Inferior parietal cortex (tissue), 1 donor: ENCODE measurements around the gene KCP.

Experiments used
- DNase-seq: peaks from one replicate; pipeline ENCODE4 v3.0.0-alpha.2; 2016; ENCODE audit errors: extremely low spot score

The KCP gene

DNA sequence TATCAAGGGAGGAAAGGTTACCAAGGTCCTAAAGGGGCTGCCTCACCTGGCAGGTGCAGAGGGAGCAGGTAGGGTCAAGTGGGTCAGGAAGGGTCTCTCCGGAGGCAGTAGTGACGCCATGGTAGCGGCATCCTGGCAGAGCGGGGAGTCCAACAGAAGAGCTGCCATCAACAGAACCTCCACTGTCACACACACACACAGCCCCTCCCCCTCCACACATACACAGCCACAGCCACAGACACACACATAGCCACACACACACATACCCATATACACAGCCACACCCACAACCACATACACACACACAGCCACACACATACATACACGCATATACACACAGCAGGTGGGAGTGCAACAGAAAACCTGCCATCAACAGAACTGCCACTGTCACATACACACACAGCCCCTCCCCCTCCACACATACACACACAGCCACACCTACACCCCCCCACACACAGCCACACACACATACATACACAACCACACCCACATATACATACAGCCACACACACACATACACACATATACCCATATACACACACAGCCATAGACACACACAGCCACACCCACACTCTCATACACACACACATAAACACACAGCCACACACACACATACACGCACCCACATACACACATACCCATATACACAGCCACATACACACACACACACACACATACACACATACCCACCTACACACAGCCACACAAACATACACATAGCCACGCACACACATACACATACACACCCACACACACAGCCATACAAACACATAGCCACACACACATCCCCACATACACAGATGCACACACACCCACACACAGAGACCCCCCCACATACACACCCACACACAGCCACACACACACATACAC, 23.1 kb downstream of the KCP start:
- DNase-seq: no peak

DNA sequence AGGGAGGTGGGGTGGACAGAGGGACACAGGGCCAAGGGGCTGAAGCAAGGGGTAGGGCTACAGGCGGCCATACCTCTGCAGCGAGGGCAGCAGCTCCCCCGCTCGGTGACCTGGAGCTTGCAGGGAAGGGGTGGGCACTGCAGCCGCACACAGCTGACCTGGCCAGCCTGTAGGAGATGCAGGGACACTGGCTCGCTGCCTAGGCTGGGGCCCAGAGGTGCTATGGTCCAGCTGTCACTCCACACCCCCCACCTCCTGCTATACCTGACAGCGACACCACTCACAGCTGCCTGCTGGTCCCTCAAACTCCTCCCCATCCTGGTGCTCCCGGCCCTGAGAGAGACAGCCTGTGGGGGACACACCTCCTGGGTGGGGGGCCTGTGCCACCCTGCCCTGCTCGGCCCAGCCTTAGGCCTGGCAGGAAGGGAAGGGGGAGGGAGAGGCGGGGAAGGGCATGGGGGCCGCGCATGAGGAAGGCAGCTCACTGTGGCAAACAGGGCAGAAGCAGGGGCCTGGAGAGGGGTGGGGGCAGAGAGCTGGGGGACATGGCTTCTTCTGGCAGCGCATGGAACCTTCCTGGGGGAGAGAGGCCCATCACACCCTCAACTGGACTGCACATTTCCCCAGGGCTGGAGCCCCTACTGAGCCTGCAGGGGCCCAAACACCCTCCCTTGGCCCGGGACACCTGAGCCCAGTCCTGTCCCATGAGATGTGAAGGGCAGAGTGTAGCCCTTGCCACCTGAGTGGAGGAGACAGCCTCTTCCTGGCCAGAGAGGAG, 23.9 kb downstream of the KCP start:
- DNase-seq: no peak

DNA sequence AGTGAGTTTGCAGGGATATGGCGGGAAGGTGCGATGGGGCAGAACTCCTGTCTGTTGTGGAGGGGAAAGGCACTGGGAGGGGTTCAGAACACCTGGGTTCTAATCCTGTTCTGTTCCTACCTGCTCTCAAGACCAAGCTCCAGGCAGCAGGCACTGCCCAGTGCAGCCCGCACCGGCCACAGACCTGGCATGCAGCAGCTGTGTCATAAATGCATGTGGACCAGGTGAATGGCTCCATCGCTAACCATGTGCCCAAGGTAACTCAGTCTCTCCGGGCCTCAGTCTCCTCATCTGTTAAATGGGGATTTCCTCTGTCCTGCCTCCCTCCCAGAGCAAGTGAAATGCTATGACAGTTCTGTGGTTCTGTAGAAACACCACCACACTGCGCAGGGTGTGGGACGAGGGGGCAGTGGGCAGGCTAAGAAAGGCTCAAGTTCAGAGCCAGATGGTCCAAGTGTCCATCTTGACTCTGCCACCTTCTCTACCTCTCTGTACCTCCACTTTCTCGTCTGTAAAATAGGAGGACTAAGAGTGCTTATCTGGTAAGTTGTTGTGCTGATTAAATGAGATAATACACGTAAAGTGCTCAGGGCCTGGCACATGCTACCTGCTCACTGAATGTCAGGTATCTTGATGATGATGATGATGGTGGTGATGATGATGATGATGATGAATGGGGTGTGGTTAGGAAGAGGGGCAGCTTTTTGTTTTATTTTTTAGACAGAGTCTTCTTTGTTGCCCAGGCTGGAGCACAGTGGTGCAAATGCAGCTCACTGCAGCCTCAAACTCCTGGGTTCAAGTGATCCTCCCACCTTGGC, 24.9 kb downstream of the KCP start:
- DNase-seq: no peak

DNA sequence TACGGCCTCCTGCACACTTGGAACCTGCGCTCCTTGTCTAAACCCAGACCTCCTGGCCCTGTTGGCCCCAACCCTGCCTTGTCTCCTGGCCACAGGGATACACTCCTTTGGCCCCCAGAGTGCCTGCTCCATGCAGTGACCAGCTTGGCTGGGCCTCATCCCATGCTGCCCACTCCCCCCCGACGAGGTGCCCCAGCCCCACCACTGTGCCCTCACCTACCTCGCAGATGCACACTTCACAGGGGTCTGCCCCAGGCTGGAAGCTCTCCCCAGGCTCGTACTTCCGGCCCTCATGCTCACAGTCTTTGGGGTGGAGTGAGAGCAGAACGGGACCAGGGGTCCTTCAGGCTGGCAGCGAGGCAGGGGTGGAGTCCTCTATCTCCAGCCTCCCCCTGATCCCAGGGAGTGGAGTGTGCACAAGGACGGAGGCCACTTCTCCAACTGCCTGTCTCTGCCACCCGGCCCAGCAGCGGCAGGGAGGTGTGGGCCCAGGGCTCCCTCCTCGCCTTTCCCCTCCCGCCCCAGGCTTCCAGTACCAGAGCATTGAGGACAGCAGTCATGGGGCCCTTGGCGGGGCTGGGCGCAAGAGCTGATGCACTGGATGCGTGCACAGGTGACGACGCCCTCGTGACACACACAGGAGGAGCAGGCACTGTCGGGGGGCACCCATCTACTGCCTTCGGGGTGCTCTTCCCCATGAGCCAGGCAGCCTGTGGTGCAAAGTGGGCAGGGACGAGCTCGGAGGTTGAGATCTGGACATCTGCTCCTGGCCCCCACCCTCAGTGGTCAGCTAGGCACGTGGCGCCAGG, 25.7 kb downstream of the KCP start:
- no peak for DNase-seq

DNA sequence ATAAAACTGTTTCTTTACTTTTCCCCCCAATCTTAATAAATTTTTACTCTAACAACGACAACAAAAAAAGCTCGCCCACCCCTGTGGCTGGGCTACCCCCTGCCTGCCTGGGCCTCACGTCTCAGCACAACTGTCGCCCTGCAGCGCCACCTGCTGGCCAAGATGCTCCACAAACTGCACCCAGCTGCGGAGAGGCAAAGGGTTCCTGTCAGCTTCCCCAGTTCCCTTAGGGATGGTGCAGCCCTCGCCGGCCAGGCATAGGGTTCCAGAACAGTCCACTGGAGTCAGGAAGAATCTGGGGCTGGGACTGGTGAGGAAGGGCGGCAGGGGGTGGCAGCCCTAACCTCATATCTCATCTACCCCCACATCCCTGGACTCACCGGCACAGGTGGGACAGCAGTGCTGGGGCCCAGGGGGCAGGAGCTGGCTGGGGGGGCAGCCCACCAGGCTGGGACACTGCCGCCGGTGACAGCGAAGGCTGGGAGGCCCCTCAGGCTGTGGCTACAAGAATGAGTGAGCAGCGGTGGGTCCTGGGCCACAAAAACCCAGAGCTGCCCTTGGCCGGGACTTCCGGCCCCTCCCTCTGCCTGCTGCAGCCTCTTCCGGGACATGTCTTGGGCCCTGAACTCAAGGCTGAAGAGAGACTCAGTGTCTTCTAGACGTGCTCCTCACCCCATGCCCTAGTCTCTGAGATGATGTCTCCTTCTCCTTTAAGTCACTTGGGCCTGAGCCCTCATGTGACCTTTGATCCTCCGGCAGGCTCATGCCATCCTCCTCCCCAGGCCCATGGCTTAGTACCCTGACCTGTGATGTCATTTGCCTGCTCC, 26.7 kb downstream of the KCP start:
- DNase-seq: peak; percentile 82

DNA sequence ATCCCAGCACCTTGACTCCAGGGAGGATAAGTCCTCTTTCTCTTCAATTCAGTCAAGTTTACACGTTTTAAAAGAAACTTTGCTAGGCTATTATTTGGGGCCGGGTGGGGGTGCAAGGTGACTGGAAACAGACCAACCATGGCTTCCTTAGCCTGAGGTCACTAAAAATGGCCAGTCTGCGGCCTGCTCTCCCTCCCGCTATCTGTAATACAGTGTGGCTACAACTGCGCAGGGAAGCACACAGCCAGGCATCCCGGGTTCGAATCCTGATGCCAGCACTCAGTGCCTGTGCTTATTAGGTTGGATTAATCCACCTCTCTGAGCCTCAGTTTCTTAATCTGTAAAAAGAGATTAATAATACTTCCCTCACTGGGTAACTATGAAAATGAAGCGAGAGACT, 28.4 kb downstream of the KCP start:
- DNase-seq: no peak

DNA sequence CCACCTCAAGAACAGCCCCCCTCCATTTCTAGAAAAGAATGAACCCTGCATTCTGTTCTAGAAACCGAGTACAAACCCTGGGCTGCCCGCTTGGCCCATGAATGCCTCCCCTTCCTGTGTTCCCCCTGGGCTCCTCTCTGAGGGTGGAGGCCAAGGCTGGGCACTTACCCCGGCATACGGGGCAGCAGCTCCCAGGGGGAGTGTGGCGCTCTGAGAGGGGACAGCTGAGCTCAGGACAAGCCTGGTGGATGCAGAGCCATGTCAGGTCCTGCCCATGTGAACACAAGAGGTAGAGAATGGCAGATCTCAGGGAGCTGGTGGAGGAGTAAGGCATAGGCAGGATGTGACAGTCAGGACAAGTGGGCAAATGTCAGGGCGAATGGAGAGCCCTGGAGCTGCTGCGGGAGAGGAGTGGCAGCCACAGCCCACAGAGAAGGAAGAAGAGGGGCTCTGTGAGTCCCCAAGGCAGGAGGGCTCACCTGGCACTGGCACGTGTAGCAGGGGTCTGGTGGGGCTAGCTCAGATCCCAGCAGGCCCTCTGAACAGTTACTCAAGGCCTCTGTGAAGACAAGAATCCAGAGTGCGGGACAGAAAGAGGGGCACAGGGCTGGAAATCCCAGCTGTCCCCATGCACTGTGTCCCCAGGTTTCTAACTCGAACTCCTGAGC, 28.9 kb downstream of the KCP start:
- no peak for DNase-seq

DNA sequence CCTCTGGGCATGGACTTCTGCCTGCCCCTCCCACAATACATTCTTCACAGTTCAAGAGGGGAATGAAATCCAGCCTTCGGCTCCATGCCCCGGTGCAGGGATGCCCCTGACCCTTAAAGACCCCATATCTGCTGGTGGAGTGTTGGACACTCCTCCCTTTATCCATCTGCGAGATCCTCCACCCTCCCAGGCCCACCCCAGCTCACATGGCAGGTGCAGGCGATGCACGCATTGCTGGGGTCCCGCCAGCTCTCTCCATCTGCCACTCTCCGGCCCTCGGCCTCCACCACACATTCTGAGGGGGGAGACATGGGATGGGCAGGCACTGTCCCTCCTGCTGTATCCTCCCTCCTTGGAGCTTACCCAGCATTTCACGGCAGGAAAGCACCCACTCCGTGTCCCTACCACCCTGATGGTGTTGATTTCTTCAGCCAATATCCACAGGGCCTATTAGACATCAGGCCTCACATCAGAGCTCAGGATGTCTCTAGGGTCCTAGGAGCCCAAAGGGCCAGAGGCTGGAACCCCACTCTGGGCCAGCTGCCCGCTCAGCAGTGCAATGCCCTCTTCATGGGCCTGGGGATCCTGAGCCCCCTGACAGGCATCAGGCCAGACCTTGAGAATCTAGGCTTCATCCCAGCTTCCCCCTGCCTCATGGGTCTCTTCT, 29.6 kb downstream of the KCP start:
- no peak for DNase-seq

DNA sequence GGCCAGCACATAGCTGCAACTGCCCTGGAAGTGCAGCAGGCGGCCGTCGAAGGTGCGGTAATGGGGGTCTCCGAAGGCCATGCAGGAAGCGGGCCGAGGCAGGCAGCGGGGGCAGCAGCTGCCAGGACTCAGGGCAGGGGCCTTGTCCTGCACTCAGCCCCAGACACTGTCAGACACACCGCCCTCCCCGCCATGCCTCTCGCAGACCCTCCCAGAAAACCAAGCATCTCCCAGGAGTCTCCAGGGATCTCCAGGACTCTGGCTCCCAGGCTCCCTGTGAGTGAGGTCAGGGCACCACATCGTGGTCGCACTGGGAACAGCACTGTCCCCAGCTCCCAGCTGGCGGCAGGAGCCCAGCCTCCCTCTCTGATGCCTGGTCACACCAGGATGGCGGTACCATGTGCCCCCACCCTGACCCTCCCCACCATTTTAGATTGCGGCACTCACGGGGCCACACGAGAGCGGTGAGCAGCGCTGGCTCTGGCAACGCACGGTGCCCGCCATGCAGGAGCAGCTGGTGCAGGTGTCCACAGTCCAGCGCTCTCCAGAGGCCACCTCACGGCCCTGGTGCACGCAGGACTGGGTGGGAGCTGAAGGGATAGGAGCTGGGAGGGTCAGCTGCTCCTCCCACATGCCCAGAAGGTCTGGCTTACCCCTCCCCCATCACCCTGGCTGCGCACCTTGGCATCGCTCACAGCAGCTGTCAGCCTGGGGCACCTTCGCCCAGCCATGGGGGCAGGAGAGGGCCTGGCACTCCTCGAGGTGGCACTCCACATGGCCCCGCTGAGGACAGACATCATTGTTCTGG, 30.4 kb downstream of the KCP start:
- DNase-seq: peak; percentile 74

DNA sequence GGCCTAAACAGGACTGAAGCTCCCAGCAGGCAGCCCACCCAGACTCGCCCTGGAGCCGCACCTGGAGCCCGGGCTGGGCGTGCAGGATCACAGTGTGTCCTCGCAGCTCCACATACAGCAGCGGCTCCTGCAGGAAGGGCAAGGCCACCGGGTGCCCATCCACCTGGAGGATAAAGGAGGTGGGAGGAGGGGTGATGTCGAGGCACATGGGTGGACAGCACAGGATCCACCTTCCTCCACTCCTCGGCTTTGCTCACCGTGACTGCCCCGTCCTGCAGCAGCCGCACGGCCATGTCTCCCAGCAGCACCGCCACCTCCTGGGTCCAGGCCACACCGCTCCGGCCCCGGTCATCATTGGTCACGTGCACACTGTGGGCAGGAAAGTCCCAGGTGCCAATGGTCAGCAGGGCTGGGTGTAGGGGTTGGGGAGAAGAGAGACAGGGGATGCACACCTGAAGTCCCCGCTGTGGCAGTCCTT, 31.0 kb downstream of the KCP start:
- no peak for DNase-seq

DNA sequence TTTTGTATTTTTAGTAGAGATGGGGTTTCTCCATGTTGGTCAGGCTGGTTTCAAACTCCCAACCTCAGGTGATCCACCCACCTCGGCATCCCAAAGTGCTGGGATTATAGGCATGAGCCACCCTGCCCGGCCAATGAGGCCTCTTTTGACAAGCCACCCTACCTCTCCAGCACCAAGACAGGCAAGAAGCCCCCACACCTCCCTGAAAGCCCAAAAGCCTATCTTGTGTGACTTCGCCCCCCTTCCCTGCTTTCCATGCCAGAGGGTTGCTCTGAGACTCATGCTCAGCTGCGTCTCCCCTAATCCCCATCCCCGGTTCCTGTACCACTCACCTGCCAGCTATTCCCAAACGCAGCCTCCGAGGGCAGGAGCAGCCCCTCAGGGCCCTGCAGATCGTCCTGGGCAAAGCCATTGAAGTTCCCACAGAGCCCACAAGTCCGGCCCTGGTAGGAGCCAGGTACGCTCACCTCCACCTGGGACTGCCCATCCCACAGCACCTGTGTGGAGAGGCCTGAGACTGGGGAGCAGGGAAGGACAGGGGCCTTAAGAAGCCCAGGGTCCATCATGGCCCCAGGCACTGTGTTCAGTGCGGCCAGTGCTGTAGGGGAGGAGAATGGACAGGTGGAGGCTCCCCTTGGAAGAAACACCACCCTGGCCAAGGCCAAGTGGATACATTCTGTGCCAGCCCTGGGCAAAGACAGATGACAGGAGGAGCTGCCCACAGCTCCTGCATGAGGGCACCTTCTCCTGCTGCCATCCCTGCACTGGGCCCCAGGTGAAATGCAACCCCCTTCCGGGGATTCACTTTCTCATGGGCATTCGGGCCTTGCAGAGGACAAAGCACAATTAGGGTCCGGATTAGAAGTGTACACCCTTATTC, 32.0 kb downstream of the KCP start:
- no peak for DNase-seq

DNA sequence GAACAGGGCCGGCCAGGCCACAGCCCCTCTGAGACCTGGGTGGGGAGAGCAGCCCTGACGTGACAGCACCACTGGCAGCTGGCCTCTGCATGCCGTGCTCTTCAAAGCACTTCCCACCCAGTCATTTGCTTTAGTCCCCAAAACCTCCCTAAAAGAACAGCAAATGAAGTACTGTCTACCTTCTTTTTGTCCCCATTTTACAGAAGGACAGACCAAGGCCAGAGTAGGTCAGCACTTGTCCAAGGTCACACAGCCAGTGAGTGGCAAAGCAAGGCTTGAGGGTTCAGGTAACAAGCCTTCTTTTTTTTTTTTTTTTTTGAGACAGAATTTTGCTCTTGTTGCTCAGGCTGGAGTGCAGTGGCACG, 32.8 kb downstream of the KCP start:
- DNase-seq: no peak

DNA sequence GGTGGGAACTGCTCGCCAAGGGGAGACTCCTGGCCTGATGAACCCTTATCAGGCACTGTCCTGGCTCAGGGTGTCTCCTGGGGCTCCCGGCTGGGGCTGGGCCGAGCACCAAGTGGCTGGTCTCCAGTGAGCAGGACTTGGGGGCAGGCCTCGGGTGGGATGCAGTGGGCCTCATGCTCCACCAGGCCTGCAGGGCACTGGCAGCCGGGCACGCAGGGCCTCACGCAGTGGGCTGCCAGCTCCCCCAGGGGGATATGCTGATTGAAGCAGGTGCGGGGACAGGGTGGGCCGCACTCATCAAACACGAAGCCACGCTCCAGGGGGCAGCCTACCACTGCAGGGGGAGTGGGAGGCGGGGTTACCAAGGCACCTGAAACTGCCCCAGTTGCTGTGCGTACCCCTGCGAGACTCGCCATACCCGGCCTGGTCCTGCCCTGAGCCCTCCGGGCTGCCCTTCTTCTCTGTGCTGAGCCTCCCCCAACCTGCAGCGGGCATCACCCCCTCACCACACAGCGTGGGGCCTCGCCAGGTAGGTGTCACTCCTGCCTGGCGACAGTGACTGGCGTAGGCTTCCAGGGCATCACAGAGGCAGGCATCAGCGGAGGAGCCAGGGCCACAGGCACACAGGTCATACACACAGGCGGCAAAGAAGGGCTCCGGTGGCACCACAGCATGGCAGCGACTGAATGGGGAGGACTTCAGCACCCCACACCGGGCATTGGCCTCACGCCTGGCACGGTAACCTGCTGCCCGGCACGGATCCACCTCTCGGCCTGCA, 33.3 kb downstream of the KCP start:
- DNase-seq: no peak

DNA sequence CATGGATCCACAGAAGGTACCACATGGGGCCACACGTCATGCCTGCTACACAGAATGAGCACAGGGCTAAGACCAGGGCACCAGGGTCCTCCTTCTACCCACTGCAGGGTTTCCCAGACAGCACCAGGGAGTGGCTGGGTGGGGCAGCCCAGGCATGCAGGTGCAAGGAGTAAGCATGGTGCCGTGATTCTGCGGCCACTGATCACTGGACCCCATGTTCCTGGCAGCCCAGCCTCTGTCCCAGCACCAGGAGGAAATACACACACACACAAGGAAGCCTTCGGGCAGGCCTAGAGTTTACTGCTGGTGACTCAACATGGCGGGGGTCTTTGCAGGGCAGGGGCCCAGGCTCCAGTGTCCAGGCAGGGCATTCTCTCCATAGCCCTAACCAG, 33.9 kb downstream of the KCP start:
- DNase-seq: no peak

DNA sequence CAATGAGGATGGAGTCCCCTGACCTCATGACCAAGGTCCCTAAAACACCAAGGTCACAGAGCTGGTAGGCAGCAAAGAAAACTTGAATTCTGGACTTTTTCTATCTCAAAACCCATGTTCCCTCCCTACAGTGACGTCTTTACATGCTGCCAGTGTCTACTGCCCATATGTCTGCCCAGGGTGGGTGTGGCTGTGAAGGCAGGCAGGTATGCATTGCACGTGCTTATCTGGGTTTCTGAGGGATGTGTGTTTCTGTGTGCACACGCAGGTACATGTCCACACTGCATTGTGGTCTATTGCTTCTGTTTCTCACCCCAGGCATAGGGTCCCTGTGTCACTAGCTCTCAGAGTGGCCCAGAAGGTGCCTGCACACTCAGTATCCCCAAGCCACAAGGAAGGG, 34.4 kb downstream of the KCP start:
- DNase-seq: no peak

DNA sequence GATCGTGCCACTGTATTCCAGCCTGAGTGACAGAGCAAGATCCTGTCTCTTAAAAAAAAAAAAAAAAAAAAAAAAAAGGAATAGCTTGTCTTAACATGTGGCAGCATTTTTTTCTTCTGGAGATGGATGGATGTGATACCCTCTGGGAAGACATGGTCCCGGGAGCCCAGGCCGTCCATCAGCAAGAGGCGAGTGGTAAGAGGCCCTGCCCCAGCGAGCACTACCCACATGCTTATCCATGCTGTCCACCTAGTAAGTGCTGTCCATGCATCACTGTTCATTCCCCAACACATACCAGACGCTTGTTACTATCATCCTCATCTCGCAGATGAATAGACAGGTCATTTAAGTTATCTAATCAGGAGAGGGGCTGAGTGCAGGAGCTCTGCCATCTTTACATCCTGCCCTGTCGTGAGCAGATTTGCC, 35.0 kb downstream of the KCP start:
- DNase-seq: no peak
